GM12873 (cell line): Measurements from ENCODE around the gene EI24.

Experiments used
- TF ChIP-seq, protein P1 (sequence below): IDR thresholded peaks from 2 replicates; pipeline ENCODE4 v1.5.1; 2012; ENCODE audit warnings: low read depth, mild to moderate bottlenecking, moderate library complexity, low read length, control low read depth; ENCODE audit not compliant: insufficient read depth; ENCODE audit errors: missing control alignments

EI24 gene

GRCh38 chr11:125621995-125622394 is 52.7 kb downstream of the EI24 start:
- TF ChIP-seq, protein P1, sequence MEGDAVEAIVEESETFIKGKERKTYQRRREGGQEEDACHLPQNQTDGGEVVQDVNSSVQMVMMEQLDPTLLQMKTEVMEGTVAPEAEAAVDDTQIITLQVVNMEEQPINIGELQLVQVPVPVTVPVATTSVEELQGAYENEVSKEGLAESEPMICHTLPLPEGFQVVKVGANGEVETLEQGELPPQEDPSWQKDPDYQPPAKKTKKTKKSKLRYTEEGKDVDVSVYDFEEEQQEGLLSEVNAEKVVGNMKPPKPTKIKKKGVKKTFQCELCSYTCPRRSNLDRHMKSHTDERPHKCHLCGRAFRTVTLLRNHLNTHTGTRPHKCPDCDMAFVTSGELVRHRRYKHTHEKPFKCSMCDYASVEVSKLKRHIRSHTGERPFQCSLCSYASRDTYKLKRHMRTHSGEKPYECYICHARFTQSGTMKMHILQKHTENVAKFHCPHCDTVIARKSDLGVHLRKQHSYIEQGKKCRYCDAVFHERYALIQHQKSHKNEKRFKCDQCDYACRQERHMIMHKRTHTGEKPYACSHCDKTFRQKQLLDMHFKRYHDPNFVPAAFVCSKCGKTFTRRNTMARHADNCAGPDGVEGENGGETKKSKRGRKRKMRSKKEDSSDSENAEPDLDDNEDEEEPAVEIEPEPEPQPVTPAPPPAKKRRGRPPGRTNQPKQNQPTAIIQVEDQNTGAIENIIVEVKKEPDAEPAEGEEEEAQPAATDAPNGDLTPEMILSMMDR = no peak

- TF ChIP-seq, protein P1 = no peak
Measured at GRCh38 chr11:125623064-125623463, 53.8 kb downstream of the EI24 start.

GRCh38 chr11:125624756-125625213 is 55.5 kb downstream of the EI24 start, which contains the start of gene CHEK1:
Gene CHEK1, plus strand, starts transcription at chr11:125625163. Its CDS starts 1,606 bp downstream, at chr11:125626769.
- TF ChIP-seq, protein P1 = no peak

DNA sequence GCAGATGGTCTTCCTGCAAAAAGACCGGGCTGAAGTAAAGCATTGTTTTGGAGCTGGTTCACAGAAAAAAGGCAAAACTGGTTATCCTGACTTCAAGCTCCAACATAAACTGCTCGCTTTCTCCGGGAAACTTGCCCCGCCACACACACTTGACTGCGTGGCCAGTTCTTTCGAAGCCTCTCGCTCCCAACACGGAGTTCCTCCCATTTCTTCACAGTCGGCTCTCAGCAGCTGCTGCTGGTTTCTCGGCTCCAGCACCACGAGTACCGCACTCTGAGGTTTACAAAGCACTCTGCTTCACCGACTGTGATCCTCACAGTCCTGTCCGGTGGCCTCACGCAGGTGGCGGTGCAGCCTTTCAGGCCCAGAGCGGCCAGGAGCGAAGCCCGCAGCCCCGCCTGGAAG is 56.0 kb downstream of the EI24 start:
- TF ChIP-seq, protein P1 = no peak

GRCh38 chr11:125625630-125626287 is 56.5 kb downstream of the EI24 start:
- TF ChIP-seq, protein P1 = no peak

DNA sequence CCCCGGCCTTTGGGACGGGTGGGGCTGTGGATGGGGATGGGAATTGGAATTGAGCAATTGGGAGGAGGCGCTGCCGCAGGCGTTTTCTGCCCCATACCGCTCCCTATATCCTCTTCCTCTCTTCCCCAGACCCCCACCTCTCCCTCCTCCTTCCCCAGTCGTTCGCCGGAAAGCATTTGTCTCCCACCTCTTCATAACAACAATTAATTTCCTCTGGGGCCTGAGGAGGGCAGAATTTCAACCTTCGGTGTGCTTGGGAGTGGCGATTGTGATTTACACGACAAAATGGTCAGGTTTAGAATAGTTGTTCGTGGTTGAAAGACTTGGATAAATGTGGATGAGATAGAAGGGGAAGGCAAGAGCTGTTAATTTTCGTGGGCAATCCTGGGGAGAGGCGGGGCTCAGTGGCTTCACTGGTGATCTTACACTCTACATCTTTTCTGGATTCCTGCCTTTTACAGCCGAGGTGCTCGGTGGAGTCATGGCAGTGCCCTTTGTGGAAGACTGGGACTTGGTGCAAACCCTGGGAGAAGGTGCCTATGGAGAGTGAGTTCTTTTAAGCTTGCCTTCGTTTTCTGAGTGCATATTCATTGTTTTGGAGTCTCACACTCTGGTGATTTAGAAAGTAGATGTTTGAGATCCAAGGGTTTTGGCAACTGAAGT is 57.1 kb downstream of the EI24 start:
- TF ChIP-seq, protein P1 = peak; percentile 30

DNA sequence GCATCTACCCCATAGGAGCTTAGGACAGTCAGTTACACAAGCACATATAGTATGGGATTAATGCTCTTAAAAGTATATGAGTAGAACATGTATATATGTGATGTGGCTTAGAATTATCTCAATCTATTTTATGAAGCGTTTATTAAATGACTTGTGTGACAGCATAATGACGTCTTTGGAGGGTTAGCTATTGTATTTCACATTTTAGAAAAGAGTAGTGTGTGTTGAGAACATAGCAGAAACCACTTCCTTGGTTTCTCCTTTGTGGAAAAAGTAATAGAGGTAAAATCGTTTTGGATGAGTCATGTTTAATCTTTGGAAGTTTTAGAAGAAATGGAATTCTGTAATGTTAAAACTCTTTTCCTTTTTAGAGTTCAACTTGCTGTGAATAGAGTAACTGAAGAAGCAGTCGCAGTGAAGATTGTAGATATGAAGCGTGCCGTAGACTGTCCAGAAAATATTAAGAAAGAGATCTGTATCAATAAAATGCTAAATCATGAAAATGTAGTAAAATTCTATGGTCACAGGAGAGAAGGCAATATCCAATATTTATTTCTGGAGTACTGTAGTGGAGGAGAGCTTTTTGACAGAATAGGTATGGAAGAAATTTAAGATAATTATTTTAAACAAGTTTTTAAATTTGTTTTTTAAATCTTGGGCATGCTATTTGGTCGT is 58.1 kb downstream of the EI24 start:
- TF ChIP-seq, protein P1 = no peak
